ENCODE measurements around the gene KBTBD12.

Gene KBTBD12

GRCh38 chr3:127997961-127998360 lies 82.9 kb downstream of the KBTBD12 start:
- no peak overlapping the region for H3K4me3 ChIP-seq (ENCODE audit: low read length in 2 of 2)
- no peak overlapping the region for H3K9ac ChIP-seq (ENCODE audit: low read length in 2 of 2)
- H3K36me3 ChIP-seq (ENCODE audit: control insufficient read depth in 2 of 2, insufficient read depth in 2 of 2, low read length in 2 of 2) = no peaks in the 10 kb centered on the region
- no peak overlapping the region for H3K27ac ChIP-seq (ENCODE audit: low read length)
- H3K4me1 ChIP-seq (ENCODE audit: control insufficient read depth, insufficient read depth, low read length) = no peaks in the 10 kb centered on the region
- H3K27me3 ChIP-seq (ENCODE audit: control insufficient read depth in 1 of 2, insufficient read depth in 2 of 2, low read length in 2 of 2) = no peaks in the 10 kb centered on the region
- H3K9me3 ChIP-seq (ENCODE audit: control insufficient read depth in 2 of 2, low read length in 2 of 2) = peaks cover 4 to 5% of the 10 kb centered on the region in 2 donors

- Histone ChIP-seq H3K27me3 (ENCODE audit: control insufficient read depth in 1 of 2, insufficient read depth in 2 of 2, low read length in 2 of 2) (no peaks in the 10 kb centered on the region), H3K9ac (ENCODE audit: low read length in 2 of 2) (no peak overlapping the region)
Measured at GRCh38 chr3:127998596-127998995, 83.6 kb downstream of the KBTBD12 start.

GRCh38 chr3:127999509-128000106 lies 84.6 kb downstream of the KBTBD12 start:
- peaks cover 4 to 5% of the 10 kb centered on the region in 2 donors for H3K9me3 ChIP-seq (ENCODE audit: control insufficient read depth in 2 of 2, low read length in 2 of 2)
- H3K9ac ChIP-seq (ENCODE audit: low read length in 2 of 2) = no peak overlapping the region
- H3K4me1 ChIP-seq (ENCODE audit: control insufficient read depth, insufficient read depth, low read length) = no peaks in the 10 kb centered on the region
- H3K27ac ChIP-seq (ENCODE audit: low read length) = no peak overlapping the region
- no peak overlapping the region for H3K4me3 ChIP-seq (ENCODE audit: low read length in 2 of 2)
- peaks cover 0 to 2% of the 10 kb centered on the region in 2 donors for H3K27me3 ChIP-seq (ENCODE audit: control insufficient read depth in 1 of 2, insufficient read depth in 2 of 2, low read length in 2 of 2)
- H3K36me3 ChIP-seq (ENCODE audit: control insufficient read depth in 2 of 2, insufficient read depth in 2 of 2, low read length in 2 of 2) = no peaks in the 10 kb centered on the region

More at GRCh38 chr3:127998596-127998995, 83.6 kb downstream of the KBTBD12 start:
- no peaks in the 10 kb centered on the region for H3K36me3 ChIP-seq (ENCODE audit: control insufficient read depth in 2 of 2, insufficient read depth in 2 of 2, low read length in 2 of 2)
- no peaks in the 10 kb centered on the region for H3K4me1 ChIP-seq (ENCODE audit: control insufficient read depth, insufficient read depth, low read length)
- no peak overlapping the region for H3K27ac ChIP-seq (ENCODE audit: low read length)
- H3K4me3 ChIP-seq (ENCODE audit: low read length in 2 of 2) = no peak overlapping the region
- H3K9me3 ChIP-seq (ENCODE audit: control insufficient read depth in 2 of 2, low read length in 2 of 2) = peaks cover 4 to 5% of the 10 kb centered on the region in 2 donors

GRCh38 chr3:128001576-128001975 lies 86.5 kb downstream of the KBTBD12 start:
- H3K4me1 ChIP-seq (ENCODE audit: control insufficient read depth, insufficient read depth, low read length) = no peaks in the 10 kb centered on the region
- no peaks in the 10 kb centered on the region for H3K36me3 ChIP-seq (ENCODE audit: control insufficient read depth in 2 of 2, insufficient read depth in 2 of 2, low read length in 2 of 2)
- peaks cover 4 to 5% of the 10 kb centered on the region in 2 donors for H3K9me3 ChIP-seq (ENCODE audit: control insufficient read depth in 2 of 2, low read length in 2 of 2)
- H3K27ac ChIP-seq (ENCODE audit: low read length) = no peak overlapping the region
- peaks cover 0 to 6% of the 10 kb centered on the region in 2 donors for H3K27me3 ChIP-seq (ENCODE audit: control insufficient read depth in 1 of 2, insufficient read depth in 2 of 2, low read length in 2 of 2)
- no peak overlapping the region for H3K9ac ChIP-seq (ENCODE audit: low read length in 2 of 2)
- H3K4me3 ChIP-seq (ENCODE audit: low read length in 2 of 2) = no peak overlapping the region

GRCh38 chr3:128004661-128005060 lies 89.6 kb downstream of the KBTBD12 start:
- Histone ChIP-seq H3K4me3 (ENCODE audit: low read length in 2 of 2) (no peak overlapping the region), H3K9me3 (ENCODE audit: control insufficient read depth in 2 of 2, low read length in 2 of 2) (peaks cover 3 to 4% of the 10 kb centered on the region in 2 donors), H3K9ac (ENCODE audit: low read length in 2 of 2) (no peak overlapping the region), H3K27ac (ENCODE audit: low read length) (no peak overlapping the region), H3K36me3 (ENCODE audit: control insufficient read depth in 2 of 2, insufficient read depth in 2 of 2, low read length in 2 of 2) (no peaks in the 10 kb centered on the region), H3K27me3 (ENCODE audit: control insufficient read depth in 1 of 2, insufficient read depth in 2 of 2, low read length in 2 of 2) (peaks cover 0 to 11% of the 10 kb centered on the region in 2 donors), H3K4me1 (ENCODE audit: control insufficient read depth, insufficient read depth, low read length) (no peaks in the 10 kb centered on the region)

GRCh38 chr3:128006061-128007032 lies 91.3 kb downstream of the KBTBD12 start:
- H3K9ac ChIP-seq (ENCODE audit: low read length in 2 of 2) = no peak overlapping the region
- H3K9me3 ChIP-seq (ENCODE audit: control insufficient read depth in 2 of 2, low read length in 2 of 2) = no peaks in the 10 kb centered on the region
- H3K27ac ChIP-seq (ENCODE audit: low read length) = no peak overlapping the region
- no peaks in the 10 kb centered on the region for H3K4me1 ChIP-seq (ENCODE audit: control insufficient read depth, insufficient read depth, low read length)
- H3K36me3 ChIP-seq (ENCODE audit: control insufficient read depth in 2 of 2, insufficient read depth in 2 of 2, low read length in 2 of 2) = no peaks in the 10 kb centered on the region
- H3K27me3 ChIP-seq (ENCODE audit: control insufficient read depth in 1 of 2, insufficient read depth in 2 of 2, low read length in 2 of 2) = peaks cover under 1 to 11% of the 10 kb centered on the region in 2 donors
- H3K4me3 ChIP-seq (ENCODE audit: low read length in 2 of 2) = no peak overlapping the region

GRCh38 chr3:128007033-128007424 lies 92.0 kb downstream of the KBTBD12 start:
- Histone ChIP-seq H3K27ac (ENCODE audit: low read length) (no peak overlapping the region), H3K9me3 (ENCODE audit: control insufficient read depth in 2 of 2, low read length in 2 of 2) (no peaks in the 10 kb centered on the region), H3K27me3 (ENCODE audit: control insufficient read depth in 1 of 2, insufficient read depth in 2 of 2, low read length in 2 of 2) (peaks cover 4 to 14% of the 10 kb centered on the region in 2 donors), H3K9ac (ENCODE audit: low read length in 2 of 2) (no peak overlapping the region), H3K36me3 (ENCODE audit: control insufficient read depth in 2 of 2, insufficient read depth in 2 of 2, low read length in 2 of 2) (no peaks in the 10 kb centered on the region), H3K4me1 (ENCODE audit: control insufficient read depth, insufficient read depth, low read length) (no peaks in the 10 kb centered on the region), H3K4me3 (ENCODE audit: low read length in 2 of 2) (no peak overlapping the region)

- Histone ChIP-seq H3K4me1 (ENCODE audit: control insufficient read depth, insufficient read depth, low read length) (no peaks in the 10 kb centered on the region), H3K36me3 (ENCODE audit: control insufficient read depth in 2 of 2, insufficient read depth in 2 of 2, low read length in 2 of 2) (no peaks in the 10 kb centered on the region), H3K4me3 (ENCODE audit: low read length in 2 of 2) (no peak overlapping the region), H3K27me3 (ENCODE audit: control insufficient read depth in 1 of 2, insufficient read depth in 2 of 2, low read length in 2 of 2) (peaks cover 9 to 11% of the 10 kb centered on the region in 2 donors), H3K27ac (ENCODE audit: low read length) (no peak overlapping the region), H3K9ac (ENCODE audit: low read length in 2 of 2) (no peak overlapping the region), H3K9me3 (ENCODE audit: control insufficient read depth in 2 of 2, low read length in 2 of 2) (no peaks in the 10 kb centered on the region)
Measured at GRCh38 chr3:128009952-128010846, 95.2 kb downstream of the KBTBD12 start.

- H3K36me3 ChIP-seq (ENCODE audit: control insufficient read depth in 2 of 2, insufficient read depth in 2 of 2, low read length in 2 of 2) = no peaks in the 10 kb centered on the region
- H3K4me1 ChIP-seq (ENCODE audit: control insufficient read depth, insufficient read depth, low read length) = no peaks in the 10 kb centered on the region
- peaks cover 8 to 9% of the 10 kb centered on the region in 2 donors for H3K27me3 ChIP-seq (ENCODE audit: control insufficient read depth in 1 of 2, insufficient read depth in 2 of 2, low read length in 2 of 2)
- no peaks in the 10 kb centered on the region for H3K9me3 ChIP-seq (ENCODE audit: control insufficient read depth in 2 of 2, low read length in 2 of 2)
- no peak overlapping the region for H3K4me3 ChIP-seq (ENCODE audit: low read length in 2 of 2)
- H3K27ac ChIP-seq (ENCODE audit: low read length) = no peak overlapping the region
- no peak overlapping the region for H3K9ac ChIP-seq (ENCODE audit: low read length in 2 of 2)
Measured at GRCh38 chr3:128011140-128011539, 96.1 kb downstream of the KBTBD12 start.

GRCh38 chr3:128012050-128012449 lies 97.0 kb downstream of the KBTBD12 start:
- Histone ChIP-seq H3K4me3 (ENCODE audit: low read length in 2 of 2) (no peak overlapping the region), H3K9ac (ENCODE audit: low read length in 2 of 2) (no peak overlapping the region), H3K27ac (ENCODE audit: low read length) (no peak overlapping the region), H3K36me3 (ENCODE audit: control insufficient read depth in 2 of 2, insufficient read depth in 2 of 2, low read length in 2 of 2) (no peaks in the 10 kb centered on the region), H3K9me3 (ENCODE audit: control insufficient read depth in 2 of 2, low read length in 2 of 2) (no peaks in the 10 kb centered on the region), H3K4me1 (ENCODE audit: control insufficient read depth, insufficient read depth, low read length) (no peaks in the 10 kb centered on the region), H3K27me3 (ENCODE audit: control insufficient read depth in 1 of 2, insufficient read depth in 2 of 2, low read length in 2 of 2) (peaks cover 7 to 9% of the 10 kb centered on the region in 2 donors)

All from stomach smooth muscle (tissue), 2 donors.